ENCODE data around the gene ENTPD6. TPM values are rescaled to one million over a fixed set of nuclear protein-coding genes. Genes with fewer than 3 reads are reported as not detected.

The ENTPD6 gene
- total and polyA plus RNA-seq, 10 donors = 23.0 to 49.6 (median 35.6) TPM

DNA sequence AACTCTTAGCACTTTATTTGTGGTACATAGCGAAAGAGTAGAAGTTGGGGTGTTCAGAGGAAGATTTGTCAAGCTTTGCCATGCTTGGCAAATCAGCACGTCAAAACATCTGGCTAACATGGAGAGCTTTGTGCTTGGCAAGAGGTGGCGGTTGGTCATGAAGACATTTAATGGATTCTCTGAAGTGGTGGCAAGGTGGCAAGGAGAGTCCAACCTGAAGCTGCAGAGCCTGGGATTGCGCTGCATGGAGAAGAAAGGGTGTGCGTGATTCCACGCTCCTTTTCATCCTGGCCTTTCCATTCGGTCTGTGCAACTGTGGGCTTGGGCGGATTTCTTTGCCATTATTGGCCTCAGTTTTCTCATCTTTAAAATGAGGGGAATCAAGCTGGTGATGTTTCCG is 55.5 kb downstream of the ENTPD6 start:
- Histone ChIP-seq H3K4me1 (peaks cover 11 to 68% (median 35%) of the 10 kb centered on the region in 6 donors), H3K27me3 (replicated peaks in 1 of 7) (no peaks in the 10 kb centered on the region), H3K4me3 (no peak overlapping the region), H3K9me3 (no peaks in the 10 kb centered on the region), H3K27ac (no peak overlapping the region), H3K36me3 (peaks cover 0 to 29% (median 0%) of the 10 kb centered on the region in 6 donors)
- intact Hi-C loops (cut with DNase I; ENCODE audit: low total_unique reads) = no loop called here
- WGBS, 5 donors = 91 to 97% (median 94%) methylated on average over 9 of the region's 9 CpGs
- TF ChIP-seq POLR2AphosphoS5 (IDR thresholded peaks at IDR 0.05) (no peak), POLR2A (IDR thresholded peaks at IDR 0.05) (no peak)
- TF ChIP-seq, protein P1, sequence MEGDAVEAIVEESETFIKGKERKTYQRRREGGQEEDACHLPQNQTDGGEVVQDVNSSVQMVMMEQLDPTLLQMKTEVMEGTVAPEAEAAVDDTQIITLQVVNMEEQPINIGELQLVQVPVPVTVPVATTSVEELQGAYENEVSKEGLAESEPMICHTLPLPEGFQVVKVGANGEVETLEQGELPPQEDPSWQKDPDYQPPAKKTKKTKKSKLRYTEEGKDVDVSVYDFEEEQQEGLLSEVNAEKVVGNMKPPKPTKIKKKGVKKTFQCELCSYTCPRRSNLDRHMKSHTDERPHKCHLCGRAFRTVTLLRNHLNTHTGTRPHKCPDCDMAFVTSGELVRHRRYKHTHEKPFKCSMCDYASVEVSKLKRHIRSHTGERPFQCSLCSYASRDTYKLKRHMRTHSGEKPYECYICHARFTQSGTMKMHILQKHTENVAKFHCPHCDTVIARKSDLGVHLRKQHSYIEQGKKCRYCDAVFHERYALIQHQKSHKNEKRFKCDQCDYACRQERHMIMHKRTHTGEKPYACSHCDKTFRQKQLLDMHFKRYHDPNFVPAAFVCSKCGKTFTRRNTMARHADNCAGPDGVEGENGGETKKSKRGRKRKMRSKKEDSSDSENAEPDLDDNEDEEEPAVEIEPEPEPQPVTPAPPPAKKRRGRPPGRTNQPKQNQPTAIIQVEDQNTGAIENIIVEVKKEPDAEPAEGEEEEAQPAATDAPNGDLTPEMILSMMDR (IDR thresholded peaks at IDR 0.05 in 8 of 11, conservative IDR thresholded peaks at IDR 0.05 in 3 of 11) = no peak
- no peak for DNase-seq

DNA sequence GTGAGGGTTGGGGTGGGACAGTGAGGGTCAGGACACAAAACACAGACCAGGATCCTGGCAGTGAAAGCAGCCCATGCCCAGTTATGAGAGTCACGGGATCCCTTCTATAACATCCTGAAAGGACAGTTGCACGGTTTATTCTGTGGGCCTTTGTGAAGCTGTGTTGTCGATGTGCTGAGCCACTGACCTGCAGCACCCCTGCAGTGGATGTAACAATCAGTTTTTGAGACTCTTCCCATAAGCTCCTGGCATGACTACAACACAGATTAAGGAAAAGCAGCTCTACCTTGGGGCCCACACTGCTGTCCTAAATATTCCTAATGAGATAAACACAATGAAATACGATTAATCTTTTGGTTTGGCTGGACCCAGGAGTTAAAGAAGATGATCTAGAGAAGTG is 56.0 kb downstream of the ENTPD6 start:
- Histone ChIP-seq H3K27ac (no peak overlapping the region), H3K36me3 (peaks cover 0 to 29% (median 0%) of the 10 kb centered on the region in 6 donors), H3K4me3 (no peak overlapping the region), H3K27me3 (replicated peaks in 1 of 7) (no peaks in the 10 kb centered on the region), H3K4me1 (peaks cover 11 to 65% (median 33%) of the 10 kb centered on the region in 6 donors), H3K9me3 (no peaks in the 10 kb centered on the region)
- WGBS, 5 donors = 80 to 96% (median 92%) methylated on average over 4 of the region's 4 CpGs
- TF ChIP-seq POLR2AphosphoS5 (IDR thresholded peaks at IDR 0.05) (no peak), POLR2A (IDR thresholded peaks at IDR 0.05) (no peak)
- TF ChIP-seq, protein P1 (IDR thresholded peaks at IDR 0.05 in 8 of 11, conservative IDR thresholded peaks at IDR 0.05 in 3 of 11) = no peak
- DNase-seq = no peak
- intact Hi-C loops (cut with DNase I; ENCODE audit: low total_unique reads) = no loop called here

DNA sequence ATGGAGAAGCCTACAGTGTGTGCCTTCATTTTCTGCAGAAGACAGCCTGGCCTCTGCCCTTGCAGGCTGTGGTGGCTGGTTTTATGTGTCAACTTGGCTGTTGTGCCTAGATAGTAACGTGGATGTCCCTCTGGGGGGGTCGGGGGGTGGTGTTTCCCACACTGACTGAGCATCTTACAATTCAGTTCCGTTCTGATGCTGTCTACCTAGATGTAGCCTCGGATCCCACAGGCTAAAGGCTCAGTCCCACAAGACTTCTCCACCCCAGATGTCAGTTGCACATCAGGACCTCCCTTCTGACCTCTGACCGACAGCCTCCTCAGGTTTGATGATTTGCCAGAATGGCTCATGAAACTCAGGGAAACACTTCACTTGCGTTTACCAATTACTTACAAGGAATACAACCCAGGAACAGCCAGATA is 56.7 kb downstream of the ENTPD6 start:
- peaks cover 6 to 65% (median 26%) of the 10 kb centered on the region in 6 donors for H3K4me1 ChIP-seq

DNA sequence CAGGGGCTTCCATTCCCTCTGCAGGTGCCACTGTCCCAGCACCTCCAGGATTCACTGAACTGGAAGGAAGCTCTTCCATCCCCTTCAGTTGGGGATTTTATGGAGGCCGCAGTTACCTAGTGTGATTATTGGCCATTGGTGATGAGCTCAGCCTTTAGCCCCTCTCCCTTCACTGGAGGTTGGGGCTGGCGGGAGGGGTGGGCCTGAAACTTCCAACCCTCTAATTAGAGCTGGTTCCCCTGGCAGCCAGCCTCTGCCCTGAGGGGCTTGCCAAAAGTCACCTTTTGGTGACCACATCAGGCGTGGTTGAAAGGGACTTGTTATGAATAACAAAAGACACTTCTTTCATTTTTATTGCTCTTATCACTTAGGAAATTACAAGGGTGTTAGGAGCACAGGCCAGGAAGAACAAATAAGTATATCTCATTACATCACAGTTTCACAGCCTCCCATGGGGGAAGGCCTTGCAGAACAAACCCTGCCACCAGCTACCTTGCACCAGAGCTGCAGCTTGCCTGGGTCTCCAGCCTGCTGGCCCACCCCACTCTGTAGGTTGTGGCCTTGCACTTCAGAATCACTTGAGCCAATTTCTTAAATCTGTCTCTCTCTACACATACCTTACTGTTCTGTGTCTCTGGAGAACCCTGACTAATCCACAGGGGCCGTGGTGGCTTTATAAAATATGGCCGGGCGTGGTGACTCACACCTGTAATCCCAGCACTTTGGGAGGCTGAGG is 57.3 kb downstream of the ENTPD6 start:
- intact Hi-C loops (cut with DNase I; ENCODE audit: low total_unique reads) = no loop called here
- peaks cover 0 to 29% (median 0%) of the 10 kb centered on the region in 6 donors for H3K36me3 ChIP-seq
- no peaks in the 10 kb centered on the region for H3K9me3 ChIP-seq
- 73 to 94% (median 84%) methylated on average over 6 of the region's 6 CpGs for WGBS, 5 donors
- TF ChIP-seq, protein P1 (IDR thresholded peaks at IDR 0.05 in 8 of 11, conservative IDR thresholded peaks at IDR 0.05 in 3 of 11) = no peak
- TF ChIP-seq POLR2A (IDR thresholded peaks at IDR 0.05) (no peak), POLR2AphosphoS5 (IDR thresholded peaks at IDR 0.05) (no peak)
- no peak overlapping the region for H3K4me3 ChIP-seq
- no peaks in the 10 kb centered on the region for H3K27me3 ChIP-seq (replicated peaks in 1 of 7)
- DNase-seq = no peak
- peaks cover 6 to 62% (median 23%) of the 10 kb centered on the region in 6 donors for H3K4me1 ChIP-seq
- no peak overlapping the region for H3K27ac ChIP-seq

More for the DNA sequence above, 56.7 kb downstream of the ENTPD6 start:
- 84 to 96% (median 86%) methylated on average over 4 to 6 of the region's 6 CpGs for WGBS, 5 donors
- TF ChIP-seq POLR2A (IDR thresholded peaks at IDR 0.05) (no peak), POLR2AphosphoS5 (IDR thresholded peaks at IDR 0.05) (no peak)
- TF ChIP-seq, protein P1 (IDR thresholded peaks at IDR 0.05 in 8 of 11, conservative IDR thresholded peaks at IDR 0.05 in 3 of 11) = no peak
- intact Hi-C loops (cut with DNase I; ENCODE audit: low total_unique reads) = no loop called here
- H3K9me3 ChIP-seq = no peaks in the 10 kb centered on the region
- no peak overlapping the region for H3K4me3 ChIP-seq
- DNase-seq = no peak
- no peak overlapping the region for H3K27ac ChIP-seq
- H3K27me3 ChIP-seq (replicated peaks in 1 of 7) = no peaks in the 10 kb centered on the region
- H3K36me3 ChIP-seq = peaks cover 0 to 29% (median 0%) of the 10 kb centered on the region in 6 donors

Data from spleen (tissue), 11 donors.